K562 (cell line): ENCODE measurements around the gene JADE2.

ENCODE experiments used
- NRF1 ChIP-seq, 2 experiments: fragments of 450-650 bp; IDR thresholded peaks in 1 of 2; conservative IDR thresholded peaks in 1 of 2; 2 replicates each; pipeline ENCODE4 v1.6.1; 2014; ENCODE audit warnings: mild to moderate bottlenecking in 2 of 2
- SMARCC2 ChIP-seq: fragments of 450-650 bp; IDR thresholded peaks from 2 replicates; pipeline ENCODE4 v1.6.1; 2017; ENCODE audit warnings: antibody characterized with exemption, moderate library complexity, mild to moderate bottlenecking, low read depth
- TF ChIP-seq, protein P1 (sequence below): sonication (generic); formaldehyde crosslinking; IDR thresholded peaks from 2 replicates; pipeline ENCODE4 v1.9.0; 2022; ENCODE audit warnings: mild to moderate bottlenecking, missing genetic modification reagents
- TF ChIP-seq, protein P2 (sequence below): sonication (generic); formaldehyde crosslinking; IDR thresholded peaks from 2 replicates; pipeline ENCODE4 v1.8.1; 2023; ENCODE audit warnings: mild to moderate bottlenecking, missing genetic modification reagents

DNA sequence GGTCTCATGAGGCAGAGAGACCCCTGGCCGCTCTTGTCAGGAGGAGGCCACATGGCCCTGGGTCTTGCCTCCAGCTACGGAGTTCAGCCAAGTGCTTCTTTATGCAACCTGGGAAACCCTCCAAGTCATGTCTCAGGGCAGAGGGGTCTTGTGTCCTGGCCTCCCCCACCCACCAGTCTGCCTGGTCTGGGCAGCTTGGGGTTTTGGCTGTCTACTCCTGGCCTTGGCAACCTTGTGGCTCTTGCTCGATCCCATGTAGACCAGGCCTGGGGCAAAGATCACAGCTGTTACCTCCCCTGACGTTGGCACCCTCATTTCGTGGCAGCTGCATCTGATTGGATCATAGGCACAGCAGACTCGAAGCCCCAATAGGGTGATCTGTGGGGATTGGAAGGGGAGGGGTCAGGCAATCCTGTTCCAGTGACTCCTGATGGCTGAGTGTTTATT lies 28.4 kb downstream of the JADE2 start:
- TF ChIP-seq SMARCC2: no peak
- TF ChIP-seq, protein P1, sequence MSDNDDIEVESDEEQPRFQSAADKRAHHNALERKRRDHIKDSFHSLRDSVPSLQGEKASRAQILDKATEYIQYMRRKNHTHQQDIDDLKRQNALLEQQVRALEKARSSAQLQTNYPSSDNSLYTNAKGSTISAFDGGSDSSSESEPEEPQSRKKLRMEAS (CRISPR knock-in tag): no peak
- TF ChIP-seq, protein P2, sequence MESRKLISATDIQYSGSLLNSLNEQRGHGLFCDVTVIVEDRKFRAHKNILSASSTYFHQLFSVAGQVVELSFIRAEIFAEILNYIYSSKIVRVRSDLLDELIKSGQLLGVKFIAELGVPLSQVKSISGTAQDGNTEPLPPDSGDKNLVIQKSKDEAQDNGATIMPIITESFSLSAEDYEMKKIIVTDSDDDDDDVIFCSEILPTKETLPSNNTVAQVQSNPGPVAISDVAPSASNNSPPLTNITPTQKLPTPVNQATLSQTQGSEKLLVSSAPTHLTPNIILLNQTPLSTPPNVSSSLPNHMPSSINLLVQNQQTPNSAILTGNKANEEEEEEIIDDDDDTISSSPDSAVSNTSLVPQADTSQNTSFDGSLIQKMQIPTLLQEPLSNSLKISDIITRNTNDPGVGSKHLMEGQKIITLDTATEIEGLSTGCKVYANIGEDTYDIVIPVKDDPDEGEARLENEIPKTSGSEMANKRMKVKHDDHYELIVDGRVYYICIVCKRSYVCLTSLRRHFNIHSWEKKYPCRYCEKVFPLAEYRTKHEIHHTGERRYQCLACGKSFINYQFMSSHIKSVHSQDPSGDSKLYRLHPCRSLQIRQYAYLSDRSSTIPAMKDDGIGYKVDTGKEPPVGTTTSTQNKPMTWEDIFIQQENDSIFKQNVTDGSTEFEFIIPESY (CRISPR knock-in tag): no peak
- no peak for TF ChIP-seq NRF1 (conservative IDR thresholded peaks at IDR 0.05 in 1 of 2, IDR thresholded peaks at IDR 0.05 in 1 of 2)
